ENCODE measurements around the gene CFAP298. TPM values are rescaled to one million over a fixed set of nuclear protein-coding genes. Genes with fewer than 3 reads are reported as not detected.
"Not testable (repeated sequence)": the region's sequence is repeated elsewhere in the genome, so short reads cannot be mapped to it uniquely, and the experiment has no call there.

CFAP298 gene, protein sequence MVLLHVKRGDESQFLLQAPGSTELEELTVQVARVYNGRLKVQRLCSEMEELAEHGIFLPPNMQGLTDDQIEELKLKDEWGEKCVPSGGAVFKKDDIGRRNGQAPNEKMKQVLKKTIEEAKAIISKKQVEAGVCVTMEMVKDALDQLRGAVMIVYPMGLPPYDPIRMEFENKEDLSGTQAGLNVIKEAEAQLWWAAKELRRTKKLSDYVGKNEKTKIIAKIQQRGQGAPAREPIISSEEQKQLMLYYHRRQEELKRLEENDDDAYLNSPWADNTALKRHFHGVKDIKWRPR
- 41.1 and 43.8 TPM in 2 replicates for total RNA-seq (ENCODE audit: low replicate concordance)
- long read RNA-seq, transcript CFAP298-201 (7 exons, 1,692 nt) = major isoform, 126 of 143 reads
- long read RNA-seq, partial matches to known transcripts = 2 of 143 reads
- long read RNA-seq, other reads (novel, unspliced or antisense) = 10 of 143 reads

DNA sequence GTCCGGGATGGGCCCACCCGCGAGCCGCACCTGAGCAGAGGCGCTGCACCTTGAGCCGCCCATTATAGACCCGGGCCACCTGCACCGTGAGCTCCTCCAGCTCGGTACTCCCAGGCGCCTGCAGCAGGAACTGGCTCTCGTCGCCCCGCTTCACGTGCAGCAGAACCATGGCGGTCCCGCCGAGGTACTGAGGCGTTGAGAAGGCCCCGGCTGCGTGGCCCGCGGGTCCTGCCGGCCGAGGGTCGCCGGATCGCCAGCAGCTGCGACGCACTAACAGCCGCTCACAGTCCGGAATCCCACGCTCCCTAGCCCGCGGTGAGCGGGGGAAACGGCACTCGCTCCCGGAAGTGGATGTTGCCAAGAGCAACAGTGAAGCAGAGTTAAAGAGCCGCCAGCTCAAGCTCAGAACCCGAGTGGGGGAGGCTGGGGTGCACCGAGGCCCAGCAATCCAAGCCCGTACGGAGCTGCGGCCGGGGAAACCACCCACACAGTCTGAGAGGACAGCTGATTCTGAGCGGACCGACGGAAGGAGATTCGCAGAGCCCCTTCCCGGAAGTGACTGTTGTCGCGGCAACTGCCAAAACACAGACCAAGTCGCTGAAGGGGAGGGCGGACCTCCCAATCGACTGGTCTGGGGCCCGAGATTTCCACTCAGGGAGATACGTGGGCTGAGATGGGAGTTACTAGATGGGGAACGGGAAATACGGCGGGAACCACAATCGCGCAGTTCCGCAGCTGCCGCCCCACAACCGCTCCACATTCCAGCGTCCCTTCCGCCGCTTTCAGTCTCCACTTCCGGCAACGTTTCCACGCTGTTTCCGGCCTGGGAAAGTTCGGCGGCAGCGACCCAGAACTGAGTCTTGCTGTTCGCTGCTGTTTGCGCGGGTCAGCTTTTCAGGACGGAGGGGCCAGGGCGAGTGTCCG lies at the start of gene CFAP298:
CFAP298 (minus strand) TSS at position 303 of the 924 bp plus-strand sequence; CDS start at position 169, 134 bp downstream.
- Mint-ChIP-seq H3K4me1 (ENCODE audit: unreplicated experiment) (peaks cover 4% of the 10 kb centered on the region), H3K36me3 (peaks cover 8% of the 10 kb centered on the region), H3K4me3 (peak within 1 kb of the TSS; percentile 98), H3K9me3 (no peaks in the 10 kb centered on the region), H3K27me3 (peaks cover 16% of the 10 kb centered on the region), H3K27ac (peak within 1 kb of the TSS; percentile 95)
- peak; percentile 85 for DNase-seq (ENCODE audit: extremely low spot score, unreplicated experiment)
- TF ChIP-seq, protein P1, sequence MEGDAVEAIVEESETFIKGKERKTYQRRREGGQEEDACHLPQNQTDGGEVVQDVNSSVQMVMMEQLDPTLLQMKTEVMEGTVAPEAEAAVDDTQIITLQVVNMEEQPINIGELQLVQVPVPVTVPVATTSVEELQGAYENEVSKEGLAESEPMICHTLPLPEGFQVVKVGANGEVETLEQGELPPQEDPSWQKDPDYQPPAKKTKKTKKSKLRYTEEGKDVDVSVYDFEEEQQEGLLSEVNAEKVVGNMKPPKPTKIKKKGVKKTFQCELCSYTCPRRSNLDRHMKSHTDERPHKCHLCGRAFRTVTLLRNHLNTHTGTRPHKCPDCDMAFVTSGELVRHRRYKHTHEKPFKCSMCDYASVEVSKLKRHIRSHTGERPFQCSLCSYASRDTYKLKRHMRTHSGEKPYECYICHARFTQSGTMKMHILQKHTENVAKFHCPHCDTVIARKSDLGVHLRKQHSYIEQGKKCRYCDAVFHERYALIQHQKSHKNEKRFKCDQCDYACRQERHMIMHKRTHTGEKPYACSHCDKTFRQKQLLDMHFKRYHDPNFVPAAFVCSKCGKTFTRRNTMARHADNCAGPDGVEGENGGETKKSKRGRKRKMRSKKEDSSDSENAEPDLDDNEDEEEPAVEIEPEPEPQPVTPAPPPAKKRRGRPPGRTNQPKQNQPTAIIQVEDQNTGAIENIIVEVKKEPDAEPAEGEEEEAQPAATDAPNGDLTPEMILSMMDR (conservative IDR thresholded peaks at IDR 0.05) = no peak

DNA sequence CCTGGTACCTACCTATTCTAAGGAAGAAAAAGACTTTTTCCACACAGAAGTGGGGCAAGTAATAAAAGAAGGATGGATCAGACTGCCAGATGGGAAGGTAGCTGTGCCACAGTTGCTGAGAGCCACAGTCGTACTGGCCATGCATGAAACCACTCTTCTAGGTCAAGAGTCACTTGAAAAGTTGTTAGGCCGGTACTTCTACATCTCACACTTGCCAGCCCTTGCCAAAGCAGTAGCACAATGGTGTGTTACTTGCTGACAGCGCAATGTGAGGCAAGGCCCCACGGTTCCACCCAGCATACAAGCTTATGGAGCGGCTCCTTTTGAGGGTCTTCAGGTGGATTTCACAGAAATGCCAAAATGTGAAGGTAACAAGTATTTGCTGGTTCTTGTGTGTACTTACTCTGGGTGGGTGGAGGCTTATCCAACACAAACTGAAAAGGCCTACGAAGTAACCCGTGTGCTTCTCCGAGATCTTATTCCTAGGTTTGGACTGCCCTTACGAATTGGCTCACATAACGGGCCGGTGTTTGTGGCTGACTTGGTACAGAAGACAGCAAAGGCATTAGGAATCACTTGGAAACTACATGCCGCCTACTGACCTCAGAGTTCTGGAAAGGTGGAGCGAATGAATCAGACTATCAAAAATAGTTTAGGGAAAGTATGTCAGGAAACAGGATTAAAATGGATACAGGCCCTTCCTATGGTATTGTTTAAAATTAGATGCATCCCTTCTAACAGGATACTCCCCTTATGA lies 49.0 kb upstream of the CFAP298 start:
- not testable (repeated sequence) for H3K4me3 Mint-ChIP-seq; DNase-seq (ENCODE audit: extremely low spot score, unreplicated experiment); H3K9me3 Mint-ChIP-seq; H3K27me3 Mint-ChIP-seq; H3K4me1 Mint-ChIP-seq (ENCODE audit: unreplicated experiment)
- Mint-ChIP-seq H3K36me3 (peaks cover 38% of the 10 kb centered on the region), H3K27ac (peak overlapping the region; percentile 56)

DNA sequence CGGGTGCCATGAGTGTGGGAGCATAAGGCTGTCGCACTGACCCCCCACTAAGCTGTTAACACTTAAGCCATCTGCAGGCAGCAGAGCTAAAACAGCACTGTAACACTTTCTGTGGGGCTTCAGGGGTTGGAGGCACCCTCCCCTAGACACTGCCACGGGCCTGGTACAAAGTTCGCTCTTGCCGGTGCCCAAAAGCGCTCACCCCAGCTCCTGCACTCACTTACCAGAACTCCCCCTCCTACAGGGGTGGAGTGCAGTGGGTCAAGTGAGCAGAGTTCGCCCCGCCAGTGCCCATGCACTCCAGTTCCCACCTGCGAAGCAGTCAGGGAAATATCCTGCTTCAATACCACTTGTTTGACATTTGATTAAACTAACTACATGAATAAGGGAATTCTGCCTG lies 46.3 kb upstream of the CFAP298 start:
- Mint-ChIP-seq H3K27me3 (no peaks in the 10 kb centered on the region), H3K36me3 (peaks cover 12% of the 10 kb centered on the region), H3K4me3 (no peak overlapping the region), H3K27ac (no peak overlapping the region), H3K9me3 (no peaks in the 10 kb centered on the region), H3K4me1 (ENCODE audit: unreplicated experiment) (no peaks in the 10 kb centered on the region)
- TF ChIP-seq, protein P1 (conservative IDR thresholded peaks at IDR 0.05) = no peak
- no peak for DNase-seq (ENCODE audit: extremely low spot score, unreplicated experiment)

GRCh38 chr21:32653326-32653901 lies 41.2 kb upstream of the CFAP298 start:
- Mint-ChIP-seq H3K27me3 (no peaks in the 10 kb centered on the region), H3K4me3 (no peak overlapping the region), H3K4me1 (ENCODE audit: unreplicated experiment) (no peaks in the 10 kb centered on the region), H3K27ac (no peak overlapping the region), H3K9me3 (no peaks in the 10 kb centered on the region), H3K36me3 (no peaks in the 10 kb centered on the region)
- TF ChIP-seq, protein P1 (conservative IDR thresholded peaks at IDR 0.05) = peak; percentile 79
- no peak for DNase-seq (ENCODE audit: extremely low spot score, unreplicated experiment)

GRCh38 chr21:32648165-32648564 lies 36.0 kb upstream of the CFAP298 start:
- DNase-seq (ENCODE audit: extremely low spot score, unreplicated experiment) = no peak
- Mint-ChIP-seq H3K4me1 (ENCODE audit: unreplicated experiment) (peaks cover 7% of the 10 kb centered on the region), H3K27ac (no peak overlapping the region), H3K27me3 (peaks cover 3% of the 10 kb centered on the region), H3K4me3 (no peak overlapping the region), H3K36me3 (peaks cover 7% of the 10 kb centered on the region), H3K9me3 (no peaks in the 10 kb centered on the region)
- TF ChIP-seq, protein P1 (conservative IDR thresholded peaks at IDR 0.05) = no peak

All from type B pancreatic cell (in vitro differentiated cells).